Epithelial cell of proximal tubule (primary cell): Measurements from ENCODE around the gene JPT1. TPM values are rescaled to one million over a fixed set of nuclear protein-coding genes. Genes with fewer than 3 reads are reported as not detected.
A peak's percentile ranks its signal among the peaks of the same experiment; 100 is the strongest.

Experiments used
- DNase-seq: peaks from one replicate; pipeline ENCODE4 v3.0.0-alpha.2; 2011; ENCODE audit warnings: low read depth
- H3K4me3 ChIP-seq: 2 replicates; pipeline ENCODE4 v1.5.1; 2011; ENCODE audit warnings: low read depth, mild to moderate bottlenecking, low read length
- total RNA-seq: library from RNA; depleted of rRNA; stranded (reverse); fragments of >200 nt; gene quantifications from 2 replicates; pipeline ENCODE4 v1.2.3, GENCODE V29; 2015
- TF ChIP-seq, protein P1 (sequence below): conservative IDR thresholded peaks from 2 replicates; pipeline ENCODE4 v1.5.1; 2012; ENCODE audit warnings: low read depth, mild to moderate bottlenecking, low read length

The JPT1 gene
- total RNA-seq, 1 donor from 2014 or later, result 539 TPM

DNA sequence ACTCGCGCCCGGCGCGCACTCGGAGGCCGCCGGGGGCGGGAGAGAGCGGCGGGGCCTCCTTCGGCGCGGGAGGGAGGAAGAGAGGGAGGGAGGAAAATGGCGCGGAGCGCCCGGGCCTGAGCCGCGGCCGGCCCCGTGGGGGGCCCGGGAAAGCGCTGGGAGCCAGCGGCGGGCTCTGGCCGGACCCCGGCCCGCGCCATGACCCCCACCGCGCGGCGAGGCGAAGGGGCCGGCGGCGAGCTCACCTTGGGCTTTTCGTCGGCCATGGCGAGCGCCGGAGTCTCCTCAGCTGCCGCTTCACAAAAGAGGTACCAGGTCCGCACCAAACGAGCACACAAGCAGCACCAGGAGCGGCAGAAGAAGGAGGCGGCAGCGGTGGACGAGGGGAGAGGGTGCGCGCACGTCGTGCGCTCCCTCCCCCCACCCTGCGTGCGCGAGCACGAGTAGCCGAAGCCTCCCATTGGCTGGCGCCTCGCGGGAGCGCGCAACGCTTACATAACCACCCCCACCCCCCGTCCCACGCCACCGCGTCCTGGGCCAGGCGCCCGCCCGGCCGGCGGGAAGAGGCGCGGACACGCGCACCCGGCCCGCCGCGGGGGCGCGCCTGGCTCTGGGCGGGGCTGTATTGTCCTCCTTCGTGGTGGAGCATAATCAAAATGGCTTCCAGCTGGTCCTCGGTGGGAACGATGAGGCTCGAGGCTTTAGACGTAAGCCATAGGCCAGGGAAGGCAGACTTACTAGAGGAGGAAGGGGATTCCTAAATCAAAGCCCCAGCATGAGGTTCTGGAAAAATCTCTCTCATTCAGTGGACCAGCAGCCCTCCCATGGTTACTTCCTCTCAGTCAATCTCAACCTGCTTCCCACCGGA lies 28.5 kb upstream of the JPT1 start, which contains the start of gene SUMO2:
SUMO2 (minus strand) TSS at position 391 of the 868 bp plus-strand sequence; CDS start at position 266, 125 bp downstream.
- peak; percentile 29 for DNase-seq
- TF ChIP-seq, protein P1, sequence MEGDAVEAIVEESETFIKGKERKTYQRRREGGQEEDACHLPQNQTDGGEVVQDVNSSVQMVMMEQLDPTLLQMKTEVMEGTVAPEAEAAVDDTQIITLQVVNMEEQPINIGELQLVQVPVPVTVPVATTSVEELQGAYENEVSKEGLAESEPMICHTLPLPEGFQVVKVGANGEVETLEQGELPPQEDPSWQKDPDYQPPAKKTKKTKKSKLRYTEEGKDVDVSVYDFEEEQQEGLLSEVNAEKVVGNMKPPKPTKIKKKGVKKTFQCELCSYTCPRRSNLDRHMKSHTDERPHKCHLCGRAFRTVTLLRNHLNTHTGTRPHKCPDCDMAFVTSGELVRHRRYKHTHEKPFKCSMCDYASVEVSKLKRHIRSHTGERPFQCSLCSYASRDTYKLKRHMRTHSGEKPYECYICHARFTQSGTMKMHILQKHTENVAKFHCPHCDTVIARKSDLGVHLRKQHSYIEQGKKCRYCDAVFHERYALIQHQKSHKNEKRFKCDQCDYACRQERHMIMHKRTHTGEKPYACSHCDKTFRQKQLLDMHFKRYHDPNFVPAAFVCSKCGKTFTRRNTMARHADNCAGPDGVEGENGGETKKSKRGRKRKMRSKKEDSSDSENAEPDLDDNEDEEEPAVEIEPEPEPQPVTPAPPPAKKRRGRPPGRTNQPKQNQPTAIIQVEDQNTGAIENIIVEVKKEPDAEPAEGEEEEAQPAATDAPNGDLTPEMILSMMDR, result peak; percentile 32
- peak within 1 kb of the TSS; percentile 97 for H3K4me3 ChIP-seq

DNA sequence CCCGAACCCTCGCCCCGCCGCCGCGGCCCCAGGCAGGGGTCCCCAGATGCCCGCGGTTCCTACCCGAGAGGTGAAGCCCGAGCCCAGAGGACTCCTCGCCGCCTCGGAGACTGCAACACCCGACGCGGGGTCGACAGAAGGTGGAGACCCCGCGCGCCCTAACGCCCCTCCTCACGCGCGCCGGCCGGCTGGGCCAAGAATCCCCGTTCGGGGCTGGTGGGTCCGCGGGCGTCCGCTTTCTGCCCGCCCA lies 27.9 kb upstream of the JPT1 start:
- TF ChIP-seq, protein P1, result no peak
- no peak for DNase-seq
- peak overlapping the region; percentile 97 for H3K4me3 ChIP-seq

DNA sequence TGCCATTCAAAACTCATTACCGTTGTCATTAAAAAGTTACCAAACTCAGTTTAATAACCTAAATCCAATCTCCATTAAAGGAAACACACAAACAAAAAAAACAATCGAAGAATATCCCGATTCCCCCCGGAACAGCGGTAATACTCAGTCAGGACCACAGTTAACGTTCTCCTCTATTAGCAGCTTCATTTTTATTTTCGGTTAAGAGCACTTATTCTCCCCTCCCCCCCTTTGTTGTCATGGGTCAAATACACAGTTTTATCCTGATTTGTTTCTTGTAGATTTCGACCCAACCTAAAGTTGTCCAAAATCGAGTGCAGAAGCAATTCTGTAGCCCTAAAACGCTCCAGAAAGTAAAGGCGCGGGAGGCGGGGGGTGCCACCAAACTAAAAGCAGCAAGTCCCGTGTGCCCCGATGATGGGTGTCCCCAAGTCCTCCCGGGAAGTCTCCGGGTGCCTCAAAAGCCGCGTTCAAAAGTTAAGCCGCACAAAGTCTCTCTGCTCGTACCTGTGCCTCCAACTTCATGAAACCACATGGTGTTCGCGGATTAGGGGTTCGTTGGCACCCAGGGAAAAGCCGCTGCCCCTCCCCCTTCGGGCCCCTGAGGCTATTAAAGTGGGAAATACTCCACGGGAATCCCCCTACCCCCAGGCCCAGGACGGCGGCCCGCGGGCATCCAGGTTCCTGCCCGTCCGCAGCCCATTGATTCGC lies 27.5 kb upstream of the JPT1 start:
- TF ChIP-seq, protein P1, result no peak
- peak overlapping the region; percentile 97 for H3K4me3 ChIP-seq
- no peak for DNase-seq

DNA sequence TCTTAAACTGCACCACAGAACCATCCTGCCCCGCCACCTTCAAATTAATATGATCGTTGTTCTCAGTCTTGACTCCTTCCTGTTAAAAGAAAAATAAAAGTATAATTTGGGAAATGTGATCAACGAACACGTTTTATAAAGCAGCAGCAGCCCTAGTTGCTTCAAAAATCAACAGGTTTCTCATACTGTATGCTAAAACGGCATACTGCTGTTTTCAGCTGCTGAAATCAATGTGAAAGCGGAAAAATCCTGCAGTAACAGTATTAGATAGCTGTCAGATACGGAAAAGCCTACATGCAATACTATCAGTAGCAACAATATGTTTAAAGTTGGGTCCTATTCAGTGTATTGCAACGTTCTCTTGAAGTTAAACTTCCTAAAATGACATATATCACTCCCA lies 26.8 kb upstream of the JPT1 start:
- peak overlapping the region; percentile 97 for H3K4me3 ChIP-seq
- TF ChIP-seq, protein P1, result no peak
- DNase-seq, result no peak

DNA sequence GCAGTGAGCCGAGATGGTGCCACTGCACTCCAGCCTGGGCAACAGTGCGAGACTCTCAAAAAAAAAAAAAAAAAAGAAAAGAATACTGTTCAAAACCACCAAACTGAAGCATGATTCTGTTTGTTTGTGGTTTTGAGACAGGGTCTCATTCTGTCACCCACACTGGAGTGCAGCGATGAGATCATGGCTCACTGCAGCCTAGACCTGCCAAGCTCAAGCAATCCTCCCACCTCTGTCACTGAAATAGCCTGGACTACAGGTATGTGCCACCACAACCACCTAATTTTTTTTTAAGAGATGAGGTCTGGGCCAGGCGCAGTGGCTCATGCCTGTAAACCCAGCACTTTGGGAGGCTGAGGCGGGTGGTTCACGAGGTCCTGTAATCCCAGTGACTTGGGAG lies 24.1 kb upstream of the JPT1 start:
- H3K4me3 ChIP-seq, result no peak overlapping the region
- no peak for DNase-seq
- TF ChIP-seq, protein P1, result no peak

DNA sequence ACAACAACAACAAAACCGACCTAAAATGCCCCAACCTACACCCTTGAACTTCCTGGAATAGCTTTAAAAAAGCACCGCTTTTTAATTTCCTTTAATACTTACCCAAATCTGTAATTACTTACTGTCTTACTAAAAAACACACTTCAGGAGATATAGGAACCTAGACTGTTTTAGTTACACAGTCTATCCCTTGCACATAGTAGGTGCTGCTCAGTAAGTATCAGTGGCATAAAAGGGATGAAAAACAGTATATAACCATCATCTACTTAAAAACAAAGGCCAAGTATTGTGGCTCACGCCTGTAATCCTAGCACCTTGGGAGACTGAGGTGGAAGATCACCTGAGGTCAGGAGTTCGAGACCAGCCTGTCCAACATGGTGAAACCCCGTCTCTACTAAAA lies 22.3 kb upstream of the JPT1 start:
- no peak for DNase-seq
- TF ChIP-seq, protein P1, result no peak
- no peak overlapping the region for H3K4me3 ChIP-seq
